ENCODE data around the gene SNRNP70.
A peak's percentile ranks its signal among the peaks of the same experiment; 100 is the strongest.
"Not testable (repeated sequence)": the region's sequence is repeated elsewhere in the genome, so short reads cannot be mapped to it uniquely, and the experiment has no call there.

Gene SNRNP70

DNA sequence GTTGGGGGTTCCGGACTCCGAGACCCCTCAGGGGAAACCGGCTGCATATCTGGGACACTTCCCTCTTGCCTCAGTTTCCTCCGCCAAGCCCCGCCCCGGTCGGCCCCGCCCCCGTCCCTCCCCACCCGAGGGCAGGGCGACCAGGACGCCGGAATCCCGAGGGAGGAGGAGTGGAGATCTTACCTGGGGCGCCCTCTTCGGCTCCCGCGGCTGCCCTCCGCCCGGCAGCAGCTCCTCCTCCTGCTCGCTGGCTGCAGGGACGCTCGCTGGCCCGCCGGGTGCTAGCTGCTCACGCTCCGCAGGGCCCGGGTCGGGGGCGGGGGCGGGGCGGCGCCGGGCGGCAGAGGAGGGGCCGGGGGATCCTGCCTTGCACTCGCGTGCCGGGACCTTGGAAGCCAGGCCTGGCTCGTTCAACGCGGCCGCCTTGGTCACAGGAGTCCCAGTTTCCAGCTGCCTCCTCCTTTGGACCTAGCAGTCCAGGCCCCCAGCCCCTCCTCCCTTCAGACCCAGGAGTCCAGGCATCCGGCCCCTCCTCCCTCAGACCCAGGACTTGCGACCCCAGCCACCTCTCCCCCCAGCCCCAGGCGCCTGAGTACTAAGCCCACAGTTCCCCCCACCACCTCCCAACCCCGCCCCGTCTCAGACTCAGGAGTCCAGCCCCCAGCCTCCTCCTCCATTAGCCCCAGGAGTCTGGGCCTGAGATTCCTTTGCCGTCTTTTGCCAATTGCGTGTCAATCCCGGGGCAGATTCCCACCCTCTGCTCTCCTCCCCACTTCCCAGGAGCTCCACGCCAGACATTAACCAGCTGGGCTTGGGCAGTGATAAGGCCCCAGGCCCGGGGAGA is 20.3 kb upstream of the SNRNP70 start, which contains the start of gene NTF4:
Gene NTF4, minus strand, starts transcription at position 51 of the 844 bp plus-strand sequence. CDS start 2,821 bp downstream, outside the sequence.
- no peak for DNase-seq

DNA sequence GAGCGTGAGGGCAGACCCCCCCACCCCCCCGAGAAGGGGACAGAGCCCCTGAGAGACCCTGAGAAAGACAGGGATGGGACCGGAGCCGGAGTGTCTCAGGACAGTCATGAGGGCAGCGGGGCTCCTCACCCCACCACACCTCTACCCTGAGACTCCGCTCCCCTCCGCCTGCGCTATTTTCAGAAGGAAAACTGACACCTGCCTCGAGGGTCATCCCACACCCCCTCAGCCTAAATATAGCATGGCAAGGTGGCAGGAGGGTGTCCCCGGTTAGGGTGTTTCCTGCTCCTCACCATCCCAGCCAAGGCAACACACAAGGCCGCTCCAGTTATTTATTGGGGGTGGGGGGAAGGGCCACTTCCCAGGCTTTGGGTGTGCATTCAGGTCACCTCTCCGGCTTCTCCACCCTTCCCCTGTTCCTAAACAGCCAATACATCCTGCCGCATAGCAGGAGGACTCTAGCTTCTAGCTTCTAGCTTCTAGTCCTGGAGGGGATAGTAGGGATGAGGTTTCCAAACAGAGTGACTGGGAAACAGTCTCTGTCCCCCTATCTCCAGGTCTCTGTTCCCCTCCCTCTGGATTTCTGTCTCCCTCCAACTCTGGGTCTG is 19.2 kb upstream of the SNRNP70 start:
- no peak for DNase-seq

DNA sequence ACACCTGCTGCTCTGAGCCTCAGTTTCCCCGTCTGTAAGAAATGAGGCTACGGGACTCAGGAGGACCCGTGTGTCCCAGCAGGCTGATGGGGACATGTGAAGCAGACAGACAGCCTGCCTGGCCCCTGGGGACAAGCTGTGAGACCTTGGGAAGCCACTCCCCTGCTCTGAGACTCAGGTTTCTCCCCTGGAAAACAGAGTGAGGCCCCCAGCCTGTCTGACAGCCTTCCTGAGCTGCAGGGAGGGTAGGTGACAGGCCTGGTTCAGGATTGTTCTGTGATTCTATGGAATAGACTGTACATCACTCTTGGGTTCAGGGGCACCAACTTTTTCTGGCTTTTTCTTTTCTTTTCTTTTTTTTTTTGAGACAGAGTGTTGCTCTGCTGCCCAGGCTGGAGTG is 17.7 kb upstream of the SNRNP70 start:
- no peak for DNase-seq

DNA sequence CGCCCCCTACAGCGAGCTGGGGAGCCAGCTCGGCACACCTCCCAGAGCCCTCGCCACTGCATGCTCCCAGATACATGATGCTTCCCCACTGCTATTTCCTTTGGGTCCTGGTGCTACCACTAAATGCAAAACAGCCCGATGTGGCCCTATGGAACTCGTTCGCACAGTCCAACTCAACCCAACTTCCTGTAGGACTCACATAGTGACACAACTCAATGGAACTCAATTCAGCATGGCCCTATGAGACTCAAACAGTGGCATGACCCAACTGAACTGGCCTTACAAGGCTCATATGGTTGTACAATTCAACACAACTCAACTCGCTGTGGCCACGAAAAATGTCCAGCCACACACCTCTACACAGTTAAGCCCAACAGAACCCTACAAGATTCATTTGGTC is 16.2 kb upstream of the SNRNP70 start:
- DNase-seq, result no peak

DNA sequence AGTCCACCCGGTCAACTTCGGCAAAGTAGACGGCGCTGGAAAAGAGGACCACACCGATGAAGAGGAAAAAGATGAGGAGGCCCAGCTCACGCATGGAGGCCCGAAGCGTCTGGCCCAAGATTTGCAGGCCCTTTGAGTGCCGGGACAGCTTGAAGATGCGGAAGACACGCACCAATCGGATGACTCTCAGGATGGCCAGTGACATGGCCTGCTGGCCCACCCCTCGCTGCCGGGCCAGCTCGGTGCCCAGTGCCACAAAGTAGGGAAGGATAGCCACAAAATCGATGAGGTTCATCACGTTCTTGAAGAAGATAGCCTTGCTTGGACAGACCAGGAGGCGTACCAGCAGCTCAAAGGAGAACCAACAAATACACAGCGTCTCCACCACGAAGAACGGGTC is 14.8 kb upstream of the SNRNP70 start:
- no peak for DNase-seq

DNA sequence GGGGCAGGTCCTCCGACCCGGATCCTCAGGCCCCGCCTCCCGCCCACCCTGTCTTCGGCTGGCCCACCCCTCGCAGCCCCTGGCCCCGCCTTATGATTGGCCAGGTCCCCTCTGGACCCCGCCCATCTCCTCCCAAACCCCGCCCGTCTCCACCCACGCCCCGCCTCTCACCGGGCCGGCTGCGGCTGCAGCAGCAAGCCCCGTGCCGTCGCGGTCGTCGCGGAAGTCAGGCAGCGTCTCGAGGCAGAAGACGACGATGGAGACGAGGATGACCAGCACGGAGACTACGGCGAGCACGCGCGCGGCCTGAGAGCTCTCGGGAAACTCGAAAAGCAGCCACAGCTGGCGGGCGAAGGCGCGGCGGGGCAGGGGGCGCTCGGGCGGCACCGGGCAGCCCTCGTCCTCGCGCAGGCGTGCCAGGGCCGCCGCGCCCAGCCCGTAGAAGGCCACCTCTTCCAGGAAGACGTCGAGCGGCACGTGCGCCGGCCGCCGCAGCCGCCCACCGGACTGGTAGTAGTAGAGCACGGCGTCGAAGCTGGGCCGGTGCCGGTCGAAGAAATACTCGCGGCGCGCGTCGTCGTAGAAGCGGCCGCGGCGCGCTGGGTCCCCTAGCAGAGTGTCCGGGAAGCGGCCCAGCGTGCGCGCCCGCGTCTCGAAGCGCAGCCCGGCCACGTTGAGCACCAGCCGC is 13.2 kb upstream of the SNRNP70 start:
- peak in 1 of 5 experiments; percentile 47 for DNase-seq

DNA sequence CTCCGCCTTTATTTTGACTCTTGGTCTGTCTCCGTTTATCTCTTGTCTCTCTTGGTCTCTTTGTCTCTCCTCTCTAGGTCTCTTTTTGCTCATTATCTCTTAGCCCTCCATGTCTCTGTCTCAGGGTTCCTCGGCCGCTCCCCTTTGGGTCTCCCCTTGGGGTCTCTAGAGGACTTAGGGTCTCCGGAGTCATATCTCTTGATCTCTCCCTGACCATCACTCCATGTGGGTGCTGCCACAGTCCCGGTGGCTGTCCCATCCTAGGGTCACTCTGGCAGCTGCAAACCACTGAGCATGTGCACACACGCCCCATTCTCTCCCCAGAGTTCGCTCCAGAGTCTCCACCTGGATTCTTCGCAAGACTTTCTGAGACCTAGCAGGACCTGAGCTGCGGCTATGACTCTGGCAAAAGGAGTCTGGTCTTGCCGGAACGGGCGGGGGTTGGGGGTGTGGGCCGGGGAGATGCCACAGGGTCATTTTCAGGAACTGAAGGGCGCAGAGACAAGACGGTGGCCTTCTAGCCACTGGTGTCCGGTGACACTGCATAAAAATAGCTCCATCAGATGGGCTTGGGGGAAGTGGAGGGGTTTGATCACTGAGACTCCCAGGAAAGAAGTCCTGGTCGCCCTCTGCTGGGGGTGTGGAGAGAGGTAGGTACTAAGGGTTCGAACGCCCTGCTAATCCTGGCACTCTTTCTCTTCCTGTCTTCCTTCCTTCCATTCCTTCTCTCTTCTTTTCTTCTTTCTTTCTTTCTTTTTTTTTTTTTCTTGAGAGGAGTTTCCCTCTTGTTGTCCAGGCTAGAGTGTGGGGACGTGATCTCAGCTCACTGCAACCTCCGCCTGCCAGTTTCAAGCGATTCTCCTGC is 11.5 kb upstream of the SNRNP70 start:
- no peak for DNase-seq

DNA sequence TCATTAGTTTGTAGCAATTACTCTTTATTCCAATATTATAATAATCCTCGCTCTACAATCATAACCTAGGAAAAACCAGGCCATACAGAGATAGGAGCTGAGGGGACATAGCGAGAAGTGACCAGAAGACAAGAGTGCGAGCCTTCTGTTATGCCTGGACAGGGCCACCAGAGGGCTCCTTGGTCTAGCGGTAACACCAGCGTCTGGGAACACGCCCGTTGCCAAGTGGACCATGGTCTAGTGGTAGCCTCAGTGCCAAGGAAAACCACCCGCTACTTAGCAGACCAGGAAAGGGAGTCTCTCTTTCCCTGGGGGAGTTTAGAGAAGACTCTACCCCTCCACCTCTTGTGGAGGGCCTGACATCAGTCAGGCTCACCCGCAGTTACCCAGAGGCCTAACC is 10.4 kb upstream of the SNRNP70 start:
- DNase-seq, result not testable (repeated sequence)

DNA sequence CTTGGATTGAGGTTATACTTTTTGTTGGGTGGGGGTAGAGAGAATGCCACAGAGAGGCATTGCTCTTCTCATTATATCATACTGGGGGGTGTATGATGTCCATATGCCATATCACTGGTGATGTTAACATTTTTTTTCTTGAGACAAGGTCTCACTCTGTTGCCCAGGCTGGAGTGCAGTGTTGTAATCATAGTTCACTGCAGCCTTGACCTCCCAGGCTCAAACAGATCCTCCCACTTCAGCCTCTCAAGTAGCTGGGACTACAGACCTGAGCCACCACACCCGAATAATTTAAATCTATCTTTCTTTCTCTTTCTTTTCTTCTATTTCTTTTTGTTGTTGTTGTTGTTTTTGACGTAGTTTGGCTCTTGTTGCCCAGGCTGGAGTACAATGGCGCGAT is 4.9 kb upstream of the SNRNP70 start:
- DNase-seq, result no peak

DNA sequence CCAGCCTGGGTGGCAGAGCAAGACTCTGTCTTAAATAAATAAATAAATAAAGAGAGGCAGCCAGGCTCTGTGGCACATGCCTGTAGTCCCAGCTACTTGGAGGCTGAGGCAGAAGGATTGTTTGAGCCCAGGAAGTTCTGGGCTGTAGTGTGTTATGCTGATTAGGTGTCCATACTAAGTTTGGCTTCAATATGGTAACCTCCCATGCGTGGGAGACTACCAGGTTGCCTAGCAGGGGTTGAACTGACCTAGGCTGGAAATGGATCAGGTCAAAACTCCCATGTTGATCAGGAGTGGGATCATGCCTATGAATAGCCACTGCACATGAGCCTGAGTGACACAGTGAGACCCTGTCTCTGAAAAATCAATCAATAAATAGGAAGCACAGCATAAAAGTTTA is 4.0 kb upstream of the SNRNP70 start:
- DNase-seq, result no peak

DNA sequence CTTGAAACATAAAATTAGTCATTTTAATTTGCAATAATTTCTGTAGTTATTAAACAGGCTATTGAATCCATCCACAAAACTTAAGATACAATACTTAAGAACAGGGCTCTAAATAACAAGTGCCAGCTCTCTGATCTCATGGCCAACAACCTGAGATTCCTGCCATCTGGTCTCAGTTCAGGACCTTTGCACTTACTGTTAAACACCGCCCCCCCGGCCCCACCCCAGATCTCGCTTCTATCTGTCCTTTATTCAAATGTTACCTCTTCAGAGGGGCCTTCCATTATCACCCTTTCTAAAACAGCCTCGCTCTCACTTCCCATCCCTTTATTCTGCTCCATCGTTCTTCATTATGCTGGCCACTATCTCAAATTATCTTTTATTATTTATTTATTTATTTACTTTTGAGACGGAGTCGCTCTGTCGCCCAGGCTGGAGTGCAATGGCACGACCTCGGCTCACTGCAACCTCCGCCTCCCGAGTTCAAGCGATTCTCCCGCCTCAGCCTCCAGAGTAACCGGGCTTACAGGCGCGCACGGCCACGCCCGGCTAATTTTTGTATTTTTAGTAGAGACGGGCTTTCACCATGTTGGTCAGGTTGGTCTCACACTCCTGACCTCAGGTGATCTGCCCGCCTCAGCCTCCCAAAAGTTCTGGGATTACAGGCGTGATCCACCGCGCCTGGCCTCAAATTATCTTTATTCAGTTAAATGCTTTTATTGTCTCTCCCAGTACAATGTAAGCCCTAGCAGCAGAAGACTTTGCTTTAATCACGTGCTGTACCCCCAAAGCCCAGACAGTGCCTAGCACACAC is 838 bp upstream of the SNRNP70 start:
- no peak for DNase-seq

DNA sequence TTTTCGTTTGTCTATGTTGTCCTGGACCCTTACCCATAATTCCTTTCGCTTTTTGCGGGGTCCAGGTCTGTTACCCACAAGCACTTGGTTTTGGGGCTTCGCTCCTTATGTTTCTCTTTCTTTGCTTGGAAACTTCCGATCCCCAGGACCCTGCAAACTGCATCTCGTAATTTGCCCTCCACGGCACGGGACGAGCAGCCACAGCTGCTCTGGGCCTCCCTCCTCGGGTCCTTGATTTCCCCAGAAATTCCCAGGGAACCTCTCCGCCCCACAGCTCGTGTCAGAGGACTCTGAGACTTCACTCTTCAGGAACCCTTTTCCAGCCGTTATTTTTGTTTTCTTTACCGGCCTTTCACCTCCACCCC is 599 bp downstream of the SNRNP70 start:
- DNase-seq, result no peak

DNA sequence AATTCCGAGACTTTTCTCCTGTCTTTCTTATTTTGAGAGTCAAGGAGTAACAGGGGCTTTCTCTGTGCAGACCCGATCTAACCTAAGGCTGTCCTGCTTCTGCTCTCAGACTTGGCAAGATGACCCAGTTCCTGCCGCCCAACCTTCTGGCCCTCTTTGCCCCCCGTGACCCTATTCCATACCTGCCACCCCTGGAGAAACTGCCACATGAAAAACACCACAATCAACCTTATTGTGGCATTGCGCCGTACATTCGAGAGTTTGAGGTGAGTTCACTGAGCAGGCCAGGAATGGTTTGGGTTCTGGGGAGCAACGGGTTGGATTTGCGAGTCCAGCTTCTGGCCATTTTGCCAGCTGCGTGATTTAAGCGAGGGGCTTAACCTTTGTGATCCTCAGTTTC is 1.0 kb downstream of the SNRNP70 start:
- no peak for DNase-seq

DNA sequence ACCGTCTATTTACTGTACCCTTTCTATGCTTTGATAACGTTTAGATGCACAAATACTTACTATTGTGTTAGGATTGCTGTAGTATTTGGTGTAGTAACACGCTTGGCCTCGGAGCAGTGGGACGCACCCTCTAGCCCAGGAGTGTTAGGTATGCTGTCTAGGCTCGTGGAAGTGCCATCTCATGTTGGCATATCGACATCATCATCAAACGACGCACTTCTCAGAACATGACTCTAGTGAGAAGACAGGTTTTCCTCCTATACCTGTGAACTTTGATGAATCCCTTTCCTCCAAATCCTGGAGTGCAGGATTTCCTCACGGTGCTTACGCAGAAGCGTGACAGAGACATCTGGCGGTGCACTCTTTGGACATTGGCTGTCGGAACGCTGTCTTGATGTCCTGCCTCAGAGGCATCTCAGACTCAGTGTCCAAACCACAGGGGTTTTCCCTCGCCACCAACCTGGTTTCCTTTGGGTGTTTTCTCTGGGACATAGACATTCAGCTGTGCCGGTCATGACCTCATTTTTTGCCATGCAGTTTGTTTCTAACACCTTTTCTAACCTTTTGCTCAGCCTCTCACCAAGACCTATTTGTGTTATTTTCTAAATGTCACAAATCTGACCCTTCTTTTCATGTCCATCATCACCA is 6.3 kb downstream of the SNRNP70 start:
- no peak for DNase-seq

DNA sequence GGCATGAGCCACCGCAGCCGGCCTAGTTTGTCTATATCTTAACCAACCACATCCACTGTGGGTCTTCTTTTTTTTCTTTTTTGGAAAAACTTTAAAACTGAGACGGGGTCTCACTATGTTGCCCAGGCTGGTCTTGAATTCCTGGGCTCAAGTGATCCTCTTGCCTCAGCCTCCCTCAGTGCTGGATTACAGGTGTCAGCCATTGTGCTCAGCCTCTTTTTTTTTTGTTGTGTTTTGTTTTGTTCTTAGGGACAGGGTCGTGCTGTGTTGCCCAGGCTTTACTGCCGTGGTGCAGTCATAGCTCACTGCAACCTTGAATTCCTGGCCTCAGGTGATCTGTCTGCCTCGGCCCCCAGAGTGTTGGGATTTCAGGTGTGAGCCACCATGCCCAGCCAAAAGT is 7.4 kb downstream of the SNRNP70 start:
- no peak for DNase-seq

DNA sequence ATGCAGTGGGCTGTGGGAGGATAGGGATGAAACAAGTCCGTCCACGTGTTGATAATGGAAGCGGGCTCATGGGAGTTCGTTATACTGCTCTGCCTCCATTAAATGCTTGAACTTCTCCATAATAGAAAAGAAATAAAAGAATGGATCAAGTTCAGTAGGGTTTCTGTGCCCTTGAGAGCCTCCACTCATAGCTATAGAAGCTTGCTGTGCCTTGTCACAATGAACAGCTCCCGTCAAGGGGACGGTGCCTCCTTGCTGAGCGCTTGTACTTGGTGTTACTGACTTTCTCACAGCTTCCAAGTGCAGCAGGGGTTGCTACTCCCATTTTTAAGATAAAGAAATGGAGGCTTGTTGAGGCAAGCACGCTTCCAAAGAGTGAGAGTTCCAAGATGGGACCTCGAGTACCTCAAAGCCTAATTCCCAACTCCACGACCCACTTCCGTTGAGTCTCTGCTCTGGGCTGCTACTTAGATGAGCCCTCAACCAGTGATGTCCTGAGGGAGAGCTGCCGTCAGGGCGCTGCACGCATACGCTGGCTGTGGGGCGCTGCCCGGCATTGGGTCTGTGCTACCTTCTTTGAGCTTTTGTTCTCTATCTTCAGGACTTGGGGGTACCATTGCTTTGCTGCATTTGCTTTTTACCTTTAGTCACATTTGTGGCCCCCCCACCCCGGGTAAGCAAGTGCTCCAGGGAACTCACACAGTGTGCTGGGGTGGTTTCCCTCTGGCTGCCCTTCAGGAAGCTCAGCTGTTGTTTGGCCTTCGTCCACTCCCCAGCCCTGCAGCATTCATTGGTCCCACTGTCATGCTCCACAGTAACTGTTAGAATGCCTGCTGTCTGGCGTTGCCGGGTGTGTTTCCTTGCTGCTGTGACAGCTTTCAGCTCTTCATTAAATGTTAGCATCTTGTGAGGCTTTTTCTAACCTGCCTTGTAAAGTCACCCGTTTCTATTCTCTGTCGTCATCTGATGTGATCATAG is 9.5 kb downstream of the SNRNP70 start:
- no peak for DNase-seq

DNA sequence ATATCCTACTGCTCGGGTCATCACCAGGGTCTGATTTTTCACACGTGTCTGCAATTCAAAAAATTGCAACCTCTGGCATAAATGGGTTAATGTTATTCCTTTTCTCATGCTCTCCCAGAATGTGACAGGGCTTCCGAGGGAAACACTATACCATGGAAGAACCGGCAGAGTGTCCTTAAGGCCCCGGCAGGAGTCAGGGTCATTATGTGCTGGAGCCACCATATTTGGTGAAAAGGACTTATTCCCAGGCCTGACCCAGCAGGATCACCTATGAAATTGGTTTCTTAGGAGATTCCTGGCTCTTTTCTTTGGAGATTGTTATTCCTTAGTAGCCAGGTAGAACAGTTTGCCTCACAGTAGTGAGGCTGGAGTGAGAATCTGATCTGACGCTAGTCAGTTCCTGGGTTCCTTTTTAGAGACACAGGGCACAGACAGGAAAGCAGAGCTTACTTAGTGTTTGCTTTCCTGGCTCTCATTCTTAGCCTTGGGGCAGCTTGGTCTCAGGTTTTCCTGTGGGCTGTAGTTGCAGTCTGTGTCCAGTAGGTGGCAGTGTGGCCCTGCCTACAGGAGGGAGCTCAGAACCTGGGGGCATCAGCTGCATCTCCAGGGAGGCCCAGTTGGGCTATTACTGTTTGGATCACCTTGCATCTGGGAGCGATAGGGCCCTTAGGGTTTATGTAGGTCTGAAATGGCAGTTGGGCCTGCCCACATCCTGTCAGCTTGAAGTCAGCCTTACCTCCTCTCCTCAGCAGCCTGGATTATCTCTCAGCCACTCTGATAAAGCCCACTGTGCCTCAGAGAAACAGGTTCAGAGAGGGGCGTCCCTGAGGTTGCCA is 12.4 kb downstream of the SNRNP70 start:
- peak; percentile 44 to 82 (median 59) for DNase-seq

DNA sequence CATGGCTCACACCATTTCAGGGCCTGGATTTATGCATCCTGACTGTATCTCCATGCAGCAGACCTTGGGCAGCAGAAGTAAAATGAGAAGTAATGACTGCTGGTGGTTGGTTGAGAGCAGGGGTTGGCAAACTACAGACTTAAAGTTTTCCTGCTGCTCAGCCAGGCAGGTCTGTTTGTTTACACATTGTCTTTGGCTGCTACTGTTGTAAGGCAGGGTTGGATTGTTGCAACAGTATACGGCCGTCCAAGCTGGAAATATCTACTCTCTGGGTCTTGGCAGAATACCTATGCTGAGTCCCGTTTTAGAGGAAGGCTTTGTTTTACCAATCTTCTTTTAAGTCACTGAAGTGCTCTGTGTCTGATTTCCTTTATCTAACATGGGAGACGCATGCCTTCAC is 13.5 kb downstream of the SNRNP70 start:
- no peak for DNase-seq

DNA sequence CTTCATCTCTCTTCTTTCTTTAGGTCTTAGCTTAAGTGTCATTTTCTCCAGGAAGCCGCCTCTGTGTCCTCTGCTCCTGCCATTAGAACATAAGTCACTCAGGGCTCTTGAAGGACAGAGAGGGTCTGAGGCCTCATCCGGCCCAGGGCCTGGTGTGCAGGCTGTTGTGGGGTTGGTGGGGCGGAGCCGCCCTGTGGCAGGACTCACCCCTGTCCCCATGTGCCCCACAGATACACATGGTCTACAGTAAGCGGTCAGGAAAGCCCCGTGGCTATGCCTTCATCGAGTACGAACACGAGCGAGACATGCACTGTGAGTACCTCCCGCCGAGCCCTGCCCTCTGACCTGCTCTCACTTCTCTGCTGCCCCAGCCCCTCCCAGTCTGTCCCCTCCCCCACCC is 15.9 kb downstream of the SNRNP70 start:
- DNase-seq, result no peak

Measured in T-helper 2 cell (primary cell).